GM19372 (cell line): ENCODE data around the gene OPRD1.
"Not testable (repeated sequence)": the region's sequence is repeated elsewhere in the genome, so short reads cannot be mapped to it uniquely, and the experiment has no call there.

Experiments used
- ATAC-seq: cut with Tn5 transposase; IDR thresholded peaks from one replicate; pipeline ENCODE4 v1.9.1; 2021; ENCODE audit warnings: mild to moderate bottlenecking, low read depth, moderate library complexity; ENCODE audit not compliant: unreplicated experiment

The OPRD1 gene

GRCh38 chr1:28800324-28800723, 11.6 kb upstream of the OPRD1 start:
- ATAC-seq, result no peak

- ATAC-seq, result no peak
Measured at GRCh38 chr1:28801461-28801860, 10.5 kb upstream of the OPRD1 start.

- no peak for ATAC-seq
Measured at GRCh38 chr1:28803051-28803450, 8.9 kb upstream of the OPRD1 start.

- ATAC-seq, result no peak
Measured at GRCh38 chr1:28803662-28804061, 8.3 kb upstream of the OPRD1 start.

- no peak for ATAC-seq
Measured at GRCh38 chr1:28804071-28804470, 7.9 kb upstream of the OPRD1 start.

- ATAC-seq, result no peak
Measured at GRCh38 chr1:28807046-28807445, 4.9 kb upstream of the OPRD1 start.

GRCh38 chr1:28807986-28808385, 4.0 kb upstream of the OPRD1 start:
- ATAC-seq, result no peak

- no peak for ATAC-seq
Measured at GRCh38 chr1:28811369-28811765, 603 bp upstream of the OPRD1 start.

- ATAC-seq, result no peak
Measured at GRCh38 chr1:28812669-28813468, 899 bp downstream of the OPRD1 start.

GRCh38 chr1:28813931-28814465, 2.0 kb downstream of the OPRD1 start:
- ATAC-seq, result no peak

- ATAC-seq, result no peak
Measured at GRCh38 chr1:28815533-28816185, 3.7 kb downstream of the OPRD1 start.

- ATAC-seq, result no peak
Measured at GRCh38 chr1:28817133-28817532, 5.2 kb downstream of the OPRD1 start.

GRCh38 chr1:28819020-28819419, 7.0 kb downstream of the OPRD1 start:
- no peak for ATAC-seq

GRCh38 chr1:28822799-28823198, 10.8 kb downstream of the OPRD1 start:
- no peak for ATAC-seq

GRCh38 chr1:28824061-28824460, 12.1 kb downstream of the OPRD1 start:
- not testable (repeated sequence) for ATAC-seq

GRCh38 chr1:28828227-28828858, 16.4 kb downstream of the OPRD1 start:
- not testable (repeated sequence) for ATAC-seq

- no peak for ATAC-seq
Measured at GRCh38 chr1:28830814-28831213, 18.8 kb downstream of the OPRD1 start.

GRCh38 chr1:28832966-28833365, 21.0 kb downstream of the OPRD1 start:
- no peak for ATAC-seq

GRCh38 chr1:28833381-28833780, 21.4 kb downstream of the OPRD1 start:
- no peak for ATAC-seq

- ATAC-seq, result no peak
Measured at GRCh38 chr1:28835237-28835650, 23.3 kb downstream of the OPRD1 start.

- no peak for ATAC-seq
Measured at GRCh38 chr1:28836421-28836956, 24.5 kb downstream of the OPRD1 start.
